Urinary bladder (tissue), 4 donors: ENCODE results near the gene C16orf90. TPM values are rescaled to one million over a fixed set of nuclear protein-coding genes. Genes with fewer than 3 reads are reported as not detected.
"Not testable (repeated sequence)": the region's sequence is repeated elsewhere in the genome, so short reads cannot be mapped to it uniquely, and the experiment has no call there.

Experiments
- DNase-seq: peaks from one replicate; pipeline ENCODE4 v3.0.0-alpha.2; 2015; ENCODE audit errors: extremely low spot score
- H3K27ac ChIP-seq: one replicate; pipeline ENCODE4 v1.5.1; 2013; ENCODE audit warnings: low read depth, mild to moderate bottlenecking, moderate library complexity
- H3K36me3 ChIP-seq: one replicate; pipeline ENCODE4 v1.6.1; 2013; ENCODE audit warnings: mild to moderate bottlenecking, moderate library complexity; ENCODE audit not compliant: insufficient read depth
- H3K4me1 ChIP-seq: one replicate; pipeline ENCODE4 v1.6.1; 2013; ENCODE audit warnings: mild to moderate bottlenecking, moderate library complexity; ENCODE audit not compliant: insufficient read depth
- H3K4me3 ChIP-seq: one replicate; pipeline ENCODE4 v1.5.1; 2013; ENCODE audit warnings: low read depth, low read length
- WGBS: extraction: QIAGEN DNeasy Blood & Tissue Kit; methylation state at CpG from one replicate; pipeline ENCODE4 v1.1.7; 2013; 5-methylcytosine and 5-hydroxymethylcytosine counted together
- polyA plus RNA-seq: library from polyadenylated mRNA; stranded (reverse); fragments of 200-250 nt; gene quantifications from one replicate; pipeline ENCODE4 v1.2.3, GENCODE V29; 2013
- total RNA-seq: library from RNA; depleted of rRNA; stranded (reverse); fragments of >200 nt; gene quantifications from one replicate; pipeline ENCODE4 v1.2.3, GENCODE V29; 2014
- donor health status: healthy with polysubstance abuse.
- donor health status: healthy.

The C16orf90 gene
- total and polyA plus RNA-seq, 2 donors, result not detected

DNA sequence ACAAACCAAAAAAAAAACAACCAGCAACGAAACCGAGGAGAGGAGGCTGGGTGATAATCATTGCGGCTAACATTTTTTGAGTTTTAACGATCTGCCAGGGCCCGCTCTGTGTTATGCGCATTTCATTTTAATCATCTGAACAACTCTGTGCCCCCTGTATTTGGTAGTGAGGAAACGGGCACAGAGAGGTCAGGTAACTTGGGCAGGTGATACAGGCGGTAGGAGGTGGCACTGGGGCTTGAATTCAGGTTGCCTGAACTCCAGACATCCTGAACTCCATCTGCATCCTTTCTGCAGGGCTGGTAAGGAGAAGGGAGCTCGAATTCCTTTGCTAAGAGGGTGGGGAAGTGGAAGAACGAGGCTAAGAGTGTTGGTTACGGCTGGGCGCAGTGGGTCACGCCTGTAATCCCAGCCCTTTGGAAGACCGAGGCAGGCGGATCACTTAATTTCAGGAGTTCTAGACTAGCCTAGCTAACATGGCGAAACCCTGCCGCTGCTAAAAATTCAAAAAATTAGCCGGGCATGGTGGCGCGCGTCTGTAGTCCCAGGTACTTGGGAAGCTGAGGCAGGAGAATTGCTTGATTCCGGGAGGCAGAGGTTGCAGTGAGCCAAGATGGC lies 6.6 kb upstream of the C16orf90 start:
- DNase-seq, result no peak
- 72% methylated on average over 22 of the region's 22 CpGs for WGBS

DNA sequence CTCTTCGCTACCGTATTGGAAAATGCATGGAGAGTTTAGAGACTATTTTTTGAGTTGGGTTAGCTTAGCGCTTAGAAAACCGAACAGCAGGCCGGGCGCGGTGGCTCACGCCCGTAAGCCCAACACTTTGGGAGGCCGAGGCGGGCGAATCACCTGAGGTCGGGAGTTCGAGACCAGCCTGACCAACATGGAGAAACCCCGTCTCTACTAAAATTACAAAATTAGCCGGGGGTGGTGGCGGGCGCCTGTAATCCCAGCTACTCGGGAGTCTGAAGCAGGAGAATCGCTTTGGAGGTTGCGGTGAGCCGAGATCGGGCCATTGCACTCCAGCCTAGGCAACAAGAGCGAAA lies 6.1 kb upstream of the C16orf90 start:
- not testable (repeated sequence) for H3K36me3 ChIP-seq, H3K27ac ChIP-seq, H3K4me1 ChIP-seq, DNase-seq
- 8% methylated on average over 24 of the region's 24 CpGs for WGBS
- H3K4me3 ChIP-seq, result peak overlapping the region; percentile 76

More for the DNA sequence above, 6.6 kb upstream of the C16orf90 start:
- Histone ChIP-seq H3K4me3 (peak overlapping the region; percentile 76), H3K27ac (no peak overlapping the region), H3K36me3 (peaks cover 2% of the 10 kb centered on the region), H3K4me1 (no peaks in the 10 kb centered on the region)

DNA sequence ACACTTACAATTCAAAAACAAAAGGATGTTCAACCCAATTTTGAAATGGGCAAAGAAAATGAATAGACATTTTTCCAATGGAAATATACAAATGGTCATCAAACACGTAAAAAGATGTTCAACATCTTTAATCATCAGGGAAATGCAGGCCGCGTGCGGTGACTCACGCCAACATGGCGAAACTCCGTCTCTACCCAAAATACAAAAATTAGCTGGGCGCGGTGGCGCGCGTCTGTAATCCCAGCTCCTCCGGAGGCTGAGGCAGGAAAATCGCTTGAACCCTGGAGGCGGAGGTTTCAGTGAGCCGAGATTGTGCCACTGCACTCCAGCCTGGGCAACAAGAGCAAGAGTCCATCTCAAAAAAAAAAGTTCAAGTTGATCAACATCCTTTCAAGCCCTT lies 3.7 kb upstream of the C16orf90 start:
- H3K4me3 ChIP-seq, result no peak overlapping the region
- H3K4me1 ChIP-seq, result no peaks in the 10 kb centered on the region
- 98% methylated on average over 16 of the region's 16 CpGs for WGBS
- DNase-seq, result no peak
- no peaks in the 10 kb centered on the region for H3K36me3 ChIP-seq
- no peak overlapping the region for H3K27ac ChIP-seq

DNA sequence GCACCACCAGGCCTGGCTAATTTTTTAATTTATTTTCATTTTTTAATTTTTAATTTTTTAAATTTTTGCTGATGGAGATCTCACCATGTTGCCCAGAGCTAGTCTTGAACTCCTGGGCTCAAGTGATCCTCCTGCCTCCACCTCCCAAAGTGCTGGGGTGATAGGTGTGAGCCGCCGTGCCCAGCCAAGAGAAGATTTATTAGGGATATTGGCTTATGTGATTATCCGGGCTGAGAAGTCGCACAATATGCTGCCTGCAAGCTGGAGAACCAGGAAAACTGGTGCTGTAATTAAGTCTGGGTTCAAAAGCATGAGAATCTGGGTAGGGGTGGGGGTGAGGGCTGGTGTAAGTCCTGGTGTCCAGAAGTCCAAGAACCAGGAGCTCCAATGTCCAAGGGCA lies 2.5 kb upstream of the C16orf90 start:
- DNase-seq, result no peak
- Histone ChIP-seq H3K36me3 (no peaks in the 10 kb centered on the region), H3K4me3 (no peak overlapping the region), H3K4me1 (no peaks in the 10 kb centered on the region), H3K27ac (no peak overlapping the region)
- 91% methylated on average over 4 of the region's 4 CpGs for WGBS

DNA sequence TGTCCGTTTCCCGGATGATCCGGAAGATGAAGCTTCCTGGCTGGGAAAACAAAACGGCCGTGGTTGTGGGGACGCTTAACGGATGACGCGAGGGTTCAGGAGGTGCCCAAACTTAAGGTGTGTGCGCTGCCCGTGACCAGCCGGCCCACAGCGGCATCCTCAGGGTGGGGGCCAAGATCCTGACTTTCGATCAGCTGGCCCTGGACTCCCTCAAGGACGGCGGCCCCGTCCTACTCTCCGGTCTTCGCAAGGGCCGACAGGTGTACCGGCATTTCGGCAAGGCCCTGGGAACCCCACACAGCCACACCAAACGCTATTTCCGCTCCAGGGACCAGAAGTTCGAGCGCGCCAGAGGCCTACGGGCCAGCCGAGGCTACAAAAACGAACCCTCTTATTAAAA lies 1.1 kb upstream of the C16orf90 start:
- Histone ChIP-seq H3K36me3 (no peaks in the 10 kb centered on the region), H3K4me1 (no peaks in the 10 kb centered on the region), H3K4me3 (no peak overlapping the region), H3K27ac (no peak overlapping the region)
- no peak for DNase-seq
- WGBS, result 95% methylated on average over 30 of the region's 30 CpGs

DNA sequence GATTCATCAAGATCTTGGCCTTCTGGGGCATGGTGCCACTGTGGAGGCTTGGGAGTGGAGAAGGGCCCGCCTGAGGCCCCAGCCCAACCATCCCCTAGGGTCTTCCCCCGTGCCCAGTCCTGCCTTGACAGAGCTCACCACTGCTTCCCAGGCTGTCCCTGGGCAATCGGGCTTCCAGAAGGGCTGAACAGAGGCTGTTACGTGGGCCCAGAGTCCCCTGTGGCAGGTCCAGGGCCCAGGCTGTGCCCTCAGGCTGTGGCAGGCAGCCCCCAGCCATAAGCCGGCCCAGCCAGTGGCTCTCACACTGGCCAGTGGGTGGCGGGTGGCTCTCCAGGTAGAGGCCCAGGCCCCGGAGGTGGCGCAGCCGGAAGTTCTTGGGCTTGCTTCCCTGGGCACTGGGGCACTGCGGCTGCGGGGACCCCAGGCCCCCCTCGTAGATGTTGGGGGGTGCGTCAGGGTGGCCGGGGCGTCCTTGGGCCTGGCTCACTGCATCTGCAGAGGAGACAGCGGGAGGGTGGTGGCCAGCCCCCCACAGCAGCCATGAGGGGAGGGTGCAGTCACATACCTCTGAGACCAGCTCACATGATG lies 809 bp downstream of the C16orf90 start:
- no peaks in the 10 kb centered on the region for H3K4me1 ChIP-seq
- no peak overlapping the region for H3K27ac ChIP-seq
- DNase-seq, result no peak
- H3K36me3 ChIP-seq, result no peaks in the 10 kb centered on the region
- no peak overlapping the region for H3K4me3 ChIP-seq
- WGBS, result 93% methylated on average over 16 of the region's 16 CpGs

DNA sequence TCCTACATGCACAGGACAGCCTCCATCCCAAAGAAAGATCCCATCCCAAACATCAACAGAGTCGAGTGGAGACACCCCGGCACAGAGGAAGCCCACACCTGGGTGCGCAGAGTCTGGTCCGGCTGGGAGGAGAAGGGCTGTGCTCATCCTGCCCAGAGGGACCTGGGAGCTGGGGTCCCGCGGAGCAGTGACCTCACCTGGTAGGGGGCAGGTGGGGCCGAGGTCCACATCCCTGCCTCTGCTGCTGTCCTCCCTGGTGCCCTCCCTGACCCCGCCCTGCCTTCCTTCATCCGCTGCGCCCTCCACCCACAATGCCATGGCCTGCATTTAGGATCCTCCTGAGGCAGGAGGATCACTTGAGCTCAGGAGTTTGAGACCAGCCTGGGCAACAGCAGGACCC lies 2.9 kb downstream of the C16orf90 start:
- 93% methylated on average over 10 of the region's 10 CpGs for WGBS
- H3K27ac ChIP-seq, result no peak overlapping the region
- no peaks in the 10 kb centered on the region for H3K4me1 ChIP-seq
- no peak overlapping the region for H3K4me3 ChIP-seq
- H3K36me3 ChIP-seq, result no peaks in the 10 kb centered on the region
- DNase-seq, result no peak

DNA sequence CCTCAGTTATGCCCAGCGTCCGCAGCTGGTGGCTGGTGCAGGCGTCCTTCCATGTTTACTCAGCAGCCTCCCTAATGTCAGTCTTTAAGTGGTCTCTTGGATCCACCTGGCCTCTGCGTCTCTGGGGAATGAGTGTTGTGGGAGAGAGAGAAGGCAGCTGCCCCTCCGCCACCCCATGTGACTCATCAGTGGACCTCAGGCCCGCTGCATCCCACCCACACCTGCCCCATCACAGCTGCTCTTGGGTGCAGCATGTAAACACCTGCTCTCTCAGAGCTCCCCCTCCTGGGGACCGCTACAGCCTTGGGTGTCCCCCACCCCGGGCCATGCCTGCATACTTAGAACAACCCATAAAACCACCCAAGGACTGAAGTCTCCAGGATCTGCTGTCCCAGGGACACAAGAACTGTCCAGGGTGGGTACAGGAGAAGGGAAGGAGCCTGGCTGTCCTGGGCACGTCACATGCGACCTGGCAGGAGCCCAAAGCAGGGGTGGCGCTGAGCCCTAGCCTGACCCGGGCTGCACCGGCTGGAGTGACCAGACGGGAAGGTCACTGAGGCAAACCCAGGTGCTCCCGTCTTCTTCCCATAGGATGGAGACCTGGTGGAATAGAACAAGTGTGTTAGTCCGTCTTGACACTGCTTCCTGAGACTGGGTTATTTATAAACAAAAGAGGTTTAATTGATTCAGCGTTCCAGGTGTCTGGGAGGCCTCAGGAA lies 4.2 kb downstream of the C16orf90 start:
- no peak for DNase-seq
- WGBS, result 59% methylated on average over 17 of the region's 17 CpGs

DNA sequence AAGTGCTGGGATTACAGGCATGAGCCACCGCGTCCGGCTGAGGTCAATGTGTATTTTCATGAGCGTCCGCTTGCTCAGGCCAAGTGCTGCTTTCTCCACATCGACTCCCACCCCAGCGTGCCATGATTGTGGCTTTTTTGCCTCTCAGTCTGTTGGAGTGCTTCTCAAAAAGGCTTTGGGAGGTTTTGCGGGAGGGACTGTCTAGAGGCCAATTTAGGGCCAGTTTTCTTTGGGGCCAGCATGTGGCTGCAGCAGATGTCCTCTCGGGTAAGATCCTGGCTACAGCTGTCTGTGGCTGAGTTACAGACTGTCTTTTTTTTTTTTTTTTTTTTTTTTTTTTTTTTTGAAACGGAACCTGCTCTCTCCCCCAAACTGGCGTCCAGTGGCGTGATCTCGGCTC lies 6.5 kb downstream of the C16orf90 start:
- WGBS, result 82% methylated on average over 9 of the region's 13 CpGs
- no peak for DNase-seq

More for the DNA sequence above, 4.2 kb downstream of the C16orf90 start:
- Histone ChIP-seq H3K27ac (no peak overlapping the region), H3K36me3 (no peaks in the 10 kb centered on the region), H3K4me3 (no peak overlapping the region), H3K4me1 (no peaks in the 10 kb centered on the region)

DNA sequence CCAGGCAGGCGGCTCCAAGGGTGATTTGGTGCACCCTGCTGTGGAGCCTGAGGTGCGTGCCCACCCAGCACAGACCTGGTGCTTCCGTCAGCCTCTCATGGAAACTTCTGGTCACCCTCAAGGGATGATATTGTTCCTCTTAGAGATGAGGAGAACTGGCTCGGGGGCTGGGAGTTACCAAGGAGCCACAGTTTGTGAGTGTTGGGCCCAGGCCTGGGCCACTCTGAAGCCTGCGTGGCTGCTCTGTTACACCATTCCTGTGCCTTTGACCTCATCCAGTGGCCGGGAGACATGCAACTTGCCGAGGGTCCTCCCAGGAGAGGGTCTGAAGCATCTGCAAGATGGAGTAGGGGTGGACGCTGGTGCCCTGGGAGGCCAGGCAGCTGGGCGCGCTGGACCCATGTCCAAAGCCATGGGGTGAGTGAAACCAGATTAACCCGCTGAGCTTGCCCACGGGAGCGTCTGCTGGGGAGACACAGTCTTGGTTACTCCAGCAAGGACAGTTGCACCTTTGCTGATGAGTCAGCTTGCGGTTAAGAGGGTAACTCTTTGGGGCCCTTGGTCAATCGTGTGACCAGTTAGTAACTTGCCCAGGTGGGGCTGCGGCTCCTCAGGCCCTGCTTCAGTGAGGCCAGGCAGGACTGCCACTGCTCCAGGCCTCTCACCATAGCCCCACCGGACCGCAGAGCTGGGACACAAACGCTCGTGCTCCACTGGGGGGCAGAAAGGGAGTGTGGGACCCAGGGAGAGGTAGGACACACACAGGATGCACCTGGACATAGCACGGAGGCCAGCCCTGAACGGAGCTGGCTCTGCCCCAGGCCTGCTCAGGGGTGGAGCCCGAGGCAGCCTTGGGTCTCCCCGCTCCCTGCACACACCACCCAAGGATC lies 7.5 kb downstream of the C16orf90 start:
- Histone ChIP-seq H3K4me3 (no peak overlapping the region), H3K36me3 (no peaks in the 10 kb centered on the region), H3K4me1 (no peaks in the 10 kb centered on the region), H3K27ac (no peak overlapping the region)
- no peak for DNase-seq
- WGBS, result 84% methylated on average over 24 of the region's 24 CpGs

More for the DNA sequence above, 6.5 kb downstream of the C16orf90 start:
- H3K4me1 ChIP-seq, result no peaks in the 10 kb centered on the region
- no peak overlapping the region for H3K27ac ChIP-seq
- H3K4me3 ChIP-seq, result no peak overlapping the region
- no peaks in the 10 kb centered on the region for H3K36me3 ChIP-seq

DNA sequence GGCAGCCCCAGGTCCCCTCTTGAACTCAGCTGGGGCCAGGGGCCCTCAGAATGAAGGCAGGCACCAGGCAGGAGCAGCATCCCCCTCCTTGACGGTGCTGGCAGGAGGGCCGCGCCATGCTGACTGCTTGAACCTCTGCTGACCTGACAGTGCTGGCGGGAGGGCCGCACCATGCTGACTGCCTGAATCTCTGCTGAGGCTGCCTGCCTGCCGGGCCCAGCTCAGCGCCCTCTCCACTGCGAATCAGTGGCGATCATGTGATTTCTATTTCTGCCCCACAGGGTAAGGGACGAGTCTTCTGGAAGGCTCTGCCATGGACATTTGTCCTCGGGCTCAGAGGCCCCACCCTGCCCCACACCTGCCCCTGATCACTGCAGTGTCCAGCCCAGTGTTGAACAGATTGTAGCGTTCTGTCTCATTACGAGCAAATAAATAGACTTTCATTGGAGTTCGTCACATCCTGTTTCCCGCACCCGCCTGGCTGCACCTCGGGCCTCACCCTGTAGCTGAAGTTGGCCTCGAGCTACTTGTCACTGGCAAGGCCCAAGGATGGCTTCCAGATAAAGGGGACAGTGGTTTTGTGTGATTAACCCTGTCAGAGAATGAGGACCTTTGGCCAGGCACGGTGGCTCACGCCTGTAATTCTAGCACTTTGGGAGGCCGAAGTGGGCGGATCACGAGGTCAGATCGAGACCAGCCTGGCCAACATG lies 8.6 kb downstream of the C16orf90 start:
- no peak overlapping the region for H3K4me3 ChIP-seq
- H3K4me1 ChIP-seq, result no peaks in the 10 kb centered on the region
- whole genome bisulfite sequencing, result 88% methylated on average over 24 of the region's 24 CpGs
- no peaks in the 10 kb centered on the region for H3K36me3 ChIP-seq
- DNase-seq, result no peak
- no peak overlapping the region for H3K27ac ChIP-seq

DNA sequence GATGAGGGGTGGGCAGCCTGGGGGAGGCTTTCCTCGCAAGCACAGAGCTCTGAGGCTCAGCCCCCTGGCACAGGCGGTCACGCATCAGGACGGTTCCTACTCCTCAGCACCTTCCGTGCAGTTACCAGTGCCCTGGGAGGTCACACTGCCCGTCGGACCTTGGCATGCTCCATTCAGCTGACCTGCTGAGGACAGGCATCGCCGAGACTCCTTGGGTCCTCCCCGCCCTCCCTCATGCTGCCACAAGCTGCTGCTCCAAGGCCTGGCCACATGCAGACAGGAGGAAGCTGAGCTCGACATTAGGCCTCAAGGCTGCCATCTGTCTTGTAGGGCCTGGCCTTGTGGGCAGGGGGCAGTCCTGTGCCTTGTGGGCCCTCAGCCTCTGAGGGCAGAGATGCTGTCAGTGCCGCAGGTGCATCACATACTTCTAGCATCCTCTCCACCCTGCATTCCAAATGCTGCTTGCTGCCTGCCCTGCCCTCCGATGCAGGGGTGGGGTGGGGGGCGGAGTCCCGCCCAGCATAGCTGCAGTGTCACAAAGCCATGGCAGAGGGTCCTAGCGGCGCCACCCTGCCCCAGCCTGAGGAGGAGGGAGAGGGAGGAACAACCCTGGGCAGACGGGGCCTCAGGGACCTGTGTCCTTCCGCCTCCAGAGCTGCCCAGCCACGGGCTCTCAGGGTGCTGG lies 9.3 kb downstream of the C16orf90 start:
- no peaks in the 10 kb centered on the region for H3K36me3 ChIP-seq
- DNase-seq, result no peak
- WGBS, result 89% methylated on average over 20 of the region's 20 CpGs
- no peak overlapping the region for H3K27ac ChIP-seq
- no peak overlapping the region for H3K4me3 ChIP-seq
- no peaks in the 10 kb centered on the region for H3K4me1 ChIP-seq
